ENCODE measurements around the gene DDIT4L.
"Not testable (repeated sequence)": the region's sequence is repeated elsewhere in the genome, so short reads cannot be mapped to it uniquely, and the experiment has no call there.

Gene DDIT4L

DNA sequence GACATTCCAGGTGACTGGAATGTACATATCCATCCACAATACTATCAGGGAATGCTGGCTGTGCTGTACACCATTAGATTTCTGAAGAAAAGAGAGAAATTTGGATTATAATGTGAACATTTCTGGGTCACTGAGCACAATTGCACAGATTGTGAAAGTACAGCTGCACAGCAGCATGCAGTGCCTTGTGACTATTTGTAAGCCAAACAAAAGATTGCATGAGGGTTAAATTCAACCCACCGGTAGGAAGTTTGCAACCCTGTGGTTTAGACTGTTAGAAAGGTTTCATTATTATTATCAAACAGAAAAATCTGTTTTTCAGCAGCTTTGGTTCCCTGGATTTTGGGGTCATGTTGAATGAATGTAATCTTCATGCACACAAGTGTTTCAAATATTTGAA lies 24.5 kb downstream of the DDIT4L start:
- DNase-seq: no peak

DNA sequence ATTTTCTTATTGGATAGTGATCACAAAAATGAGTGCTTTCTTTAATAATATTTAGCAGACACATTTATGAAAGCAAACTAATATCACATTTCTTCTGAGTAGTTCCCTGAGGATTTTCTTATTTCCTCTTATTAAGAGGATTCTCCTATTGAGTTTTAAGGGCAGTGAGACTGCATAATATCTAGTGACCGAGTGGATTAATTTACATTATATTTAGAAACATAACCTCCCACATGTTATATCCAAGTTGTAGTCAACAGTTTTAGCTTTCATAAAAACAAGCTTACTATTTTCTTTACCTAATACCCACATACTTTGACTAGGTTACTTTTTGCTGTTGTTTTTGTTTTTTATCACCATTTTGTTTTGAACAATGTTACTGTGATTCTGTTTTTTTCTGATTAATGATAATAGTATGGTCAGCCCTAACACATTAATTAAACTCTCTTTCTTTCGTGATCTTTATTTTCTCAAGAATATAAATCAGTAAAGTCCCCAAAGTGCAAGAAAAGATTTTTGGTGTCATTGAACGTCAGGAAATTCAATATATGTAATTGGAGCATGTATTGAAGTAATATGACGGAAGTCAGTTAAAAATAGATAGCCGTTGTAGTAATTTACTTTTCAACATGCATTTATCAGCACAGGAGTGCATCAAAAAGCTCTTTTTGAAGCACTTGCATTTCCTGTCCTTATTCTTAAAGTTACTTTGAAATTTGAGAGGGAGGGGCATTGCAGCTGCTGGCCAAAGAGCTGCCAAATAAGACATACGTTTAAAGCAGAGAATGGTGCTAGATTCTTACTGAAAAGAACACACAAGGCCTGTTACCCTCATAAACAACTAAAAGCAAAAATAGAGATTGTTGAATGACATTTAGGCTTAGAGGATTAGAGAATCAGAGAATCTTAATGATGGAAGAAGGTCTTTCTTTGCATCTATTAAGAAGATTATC lies 25.2 kb downstream of the DDIT4L start:
- DNase-seq: no peak

DNA sequence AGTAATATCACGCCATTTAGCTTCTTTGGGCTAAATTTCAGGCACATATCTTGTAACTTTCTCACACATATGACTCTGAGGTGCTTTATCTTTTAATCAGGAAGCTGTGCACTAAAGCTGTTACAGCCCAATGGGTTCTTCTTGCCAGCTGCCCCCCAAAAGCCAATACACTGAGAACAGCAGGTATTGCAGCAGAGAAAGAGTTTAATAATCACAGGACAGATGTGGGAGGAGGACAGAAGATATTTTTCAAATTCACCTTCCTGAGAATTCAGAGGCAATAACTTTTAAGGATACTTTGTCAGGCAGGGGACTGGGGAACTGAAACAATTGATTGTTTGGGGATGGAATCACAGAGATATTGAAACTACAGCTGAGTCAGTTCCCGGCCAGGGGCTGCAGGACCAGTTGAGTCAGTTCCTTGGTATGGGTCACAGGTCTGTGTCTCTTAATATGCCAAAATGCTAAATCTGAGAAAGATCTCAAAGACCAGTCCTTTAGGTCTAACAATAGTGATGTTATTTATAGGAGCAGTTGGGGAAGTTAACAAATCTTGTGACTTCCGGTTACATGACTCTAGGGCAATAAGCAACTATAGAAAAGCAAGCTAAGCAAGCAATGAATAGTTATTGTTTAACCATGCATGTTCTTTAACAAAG lies 28.1 kb downstream of the DDIT4L start:
- no peak for DNase-seq

DNA sequence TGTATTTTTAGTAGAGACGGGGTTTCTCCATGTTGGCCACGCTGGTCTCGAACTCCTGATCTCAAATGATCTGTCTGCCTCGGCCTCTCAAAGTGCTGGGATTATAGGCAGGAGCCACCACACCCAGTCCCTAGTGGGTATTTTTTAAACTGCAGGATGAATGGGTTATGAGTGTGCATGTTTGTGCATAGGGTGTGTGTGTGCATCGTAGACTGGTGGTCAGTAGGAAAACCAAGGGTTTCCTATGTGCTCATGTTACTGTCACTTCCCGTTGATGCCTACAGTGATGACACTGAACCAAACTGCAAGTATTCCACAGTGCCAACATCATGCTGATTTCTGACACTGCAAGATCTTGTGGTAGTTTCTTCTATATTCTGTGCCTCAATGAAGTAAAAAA lies 41.1 kb downstream of the DDIT4L start:
- DNase-seq: no peak

DNA sequence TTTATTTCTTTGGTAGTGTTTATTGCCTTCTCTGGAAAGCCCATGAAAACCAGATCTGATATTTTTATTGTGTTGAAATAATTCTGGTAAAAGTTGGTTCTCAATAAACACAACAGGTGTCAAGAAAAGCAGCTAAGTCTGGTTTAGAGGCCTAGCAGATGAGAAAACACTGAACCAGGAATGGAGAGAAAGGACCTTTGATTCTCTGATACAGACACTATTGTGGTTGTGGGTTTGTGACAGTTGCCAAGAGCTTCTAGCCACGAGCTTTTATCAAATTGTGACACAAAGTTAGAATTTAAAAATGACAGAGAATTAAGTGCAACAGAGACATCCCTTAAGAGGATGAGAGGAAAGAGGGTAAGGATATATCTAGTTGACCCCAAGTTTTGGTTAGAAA lies 42.6 kb downstream of the DDIT4L start:
- DNase-seq: no peak

DNA sequence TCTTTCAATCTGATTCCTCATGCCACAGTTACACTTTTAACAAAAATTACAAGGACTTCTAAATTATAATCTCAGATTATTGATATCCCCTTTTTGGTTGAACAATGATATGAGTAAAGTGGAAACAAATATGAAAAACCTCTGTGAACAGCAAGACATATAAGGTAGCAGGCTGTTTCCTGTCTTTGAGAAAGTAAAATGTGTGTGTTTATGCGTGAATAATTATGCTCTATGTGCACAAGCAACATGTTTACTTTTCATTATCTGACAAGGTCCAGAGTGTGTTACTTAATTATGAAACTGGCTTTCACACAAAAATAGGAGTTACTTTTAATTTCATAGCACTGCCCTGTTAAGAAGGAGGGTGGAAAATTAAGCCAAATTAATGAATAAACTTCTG lies 43.1 kb downstream of the DDIT4L start:
- no peak for DNase-seq

DNA sequence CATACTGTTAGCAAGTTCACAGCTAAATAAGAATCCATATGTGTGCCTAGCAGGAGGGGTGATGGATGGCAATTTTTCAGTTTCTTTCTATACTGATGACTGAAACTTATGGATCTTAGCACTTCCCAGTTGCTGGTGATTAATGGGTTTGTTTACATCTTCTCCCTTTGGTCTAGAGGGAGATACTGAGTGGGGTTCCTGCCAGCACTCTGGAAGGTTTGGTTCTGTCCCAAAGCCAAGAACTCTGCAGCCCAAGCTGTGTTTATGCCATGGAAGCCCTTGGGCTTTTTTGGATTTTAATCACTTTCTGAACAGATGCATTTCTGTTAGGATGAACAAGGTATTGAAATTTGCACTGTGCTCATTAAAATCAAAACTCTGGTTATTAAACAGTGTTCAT lies 43.5 kb downstream of the DDIT4L start:
- DNase-seq: no peak

DNA sequence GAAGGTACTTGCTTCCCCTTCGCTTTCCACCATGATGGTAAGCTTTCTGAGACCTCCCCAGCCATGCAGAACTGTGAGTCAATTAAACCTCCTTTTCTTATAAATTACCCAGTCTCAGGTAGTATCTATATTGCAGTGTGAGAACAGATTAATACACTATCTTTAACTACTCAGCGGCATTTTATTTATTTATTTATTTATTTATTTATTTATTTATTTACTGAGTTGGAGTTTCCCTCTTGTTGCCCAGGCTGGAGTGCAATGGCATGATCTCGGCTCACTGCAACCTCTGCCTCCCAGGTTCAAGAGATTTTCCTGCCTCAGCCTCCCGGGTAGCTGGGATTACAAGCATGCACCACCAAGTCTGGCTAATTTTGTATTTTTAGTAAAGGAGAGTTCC lies 52.9 kb downstream of the DDIT4L start:
- DNase-seq: not testable (repeated sequence)

All from stimulated activated naive CD4-positive, alpha-beta T cell (primary cell).